IPS-11a (cell line): Measurements from ENCODE around the gene RNF39.
"Not testable (repeated sequence)": the region's sequence is repeated elsewhere in the genome, so short reads cannot be mapped to it uniquely, and the experiment has no call there.

Experiments used
- H3K4me3 ChIP-seq: one replicate; pipeline ENCODE4 v1.5.1; 2013; ENCODE audit warnings: low read depth, low read length, control low read depth

RNF39 gene

GRCh38 chr6:30062471-30063178 is 12.9 kb downstream of the RNF39 start:
- H3K4me3 ChIP-seq: no peak overlapping the region

- H3K4me3 ChIP-seq: peak overlapping the region; percentile 98
These were observed 13.6 kb downstream of the RNF39 start for GRCh38 chr6:30061858-30062458.

- peak within 1 kb of the TSS; percentile 98 for H3K4me3 ChIP-seq
These were observed 14.3 kb downstream of the RNF39 start, which contains the start of gene POLR1H for GRCh38 chr6:30061092-30061857. POLR1H (plus strand) TSS chr6:30061265; CDS start chr6:30061525, 260 bp downstream.

- H3K4me3 ChIP-seq: peak overlapping the region; percentile 98
These were observed 14.9 kb downstream of the RNF39 start for GRCh38 chr6:30060606-30061091.

- H3K4me3 ChIP-seq: no peak overlapping the region
These were observed 20.1 kb downstream of the RNF39 start for GRCh38 chr6:30055513-30055912.

- H3K4me3 ChIP-seq: no peak overlapping the region
These were observed 21.9 kb downstream of the RNF39 start for GRCh38 chr6:30053682-30054081.

GRCh38 chr6:30047220-30047619 is 28.3 kb downstream of the RNF39 start:
- H3K4me3 ChIP-seq: no peak overlapping the region

GRCh38 chr6:30044630-30045029 is 30.9 kb downstream of the RNF39 start:
- H3K4me3 ChIP-seq: no peak overlapping the region

- no peak overlapping the region for H3K4me3 ChIP-seq
These were observed 31.8 kb downstream of the RNF39 start for GRCh38 chr6:30043744-30044143.

- H3K4me3 ChIP-seq: no peak overlapping the region
These were observed 32.7 kb downstream of the RNF39 start for GRCh38 chr6:30042914-30043313.

- H3K4me3 ChIP-seq: no peak overlapping the region
These were observed 33.1 kb downstream of the RNF39 start for GRCh38 chr6:30042476-30042875.

GRCh38 chr6:30041821-30042220 is 33.7 kb downstream of the RNF39 start:
- H3K4me3 ChIP-seq: no peak overlapping the region

GRCh38 chr6:30041221-30041620 is 34.3 kb downstream of the RNF39 start:
- H3K4me3 ChIP-seq: no peak overlapping the region

- H3K4me3 ChIP-seq: no peak overlapping the region
These were observed 38.3 kb downstream of the RNF39 start for GRCh38 chr6:30037182-30037788.

GRCh38 chr6:30035784-30036183 is 39.8 kb downstream of the RNF39 start:
- H3K4me3 ChIP-seq: no peak overlapping the region

- H3K4me3 ChIP-seq: not testable (repeated sequence)
These were observed 42.1 kb downstream of the RNF39 start for GRCh38 chr6:30033440-30033839.

GRCh38 chr6:30031381-30031780 is 44.2 kb downstream of the RNF39 start:
- H3K4me3 ChIP-seq: no peak overlapping the region

GRCh38 chr6:30029588-30029987 is 46.0 kb downstream of the RNF39 start:
- no peak overlapping the region for H3K4me3 ChIP-seq

- no peak overlapping the region for H3K4me3 ChIP-seq
These were observed 50.4 kb downstream of the RNF39 start for GRCh38 chr6:30025186-30025585.

- not testable (repeated sequence) for H3K4me3 ChIP-seq
These were observed 52.9 kb downstream of the RNF39 start for GRCh38 chr6:30022712-30023111.

GRCh38 chr6:30022189-30022588 is 53.4 kb downstream of the RNF39 start:
- no peak overlapping the region for H3K4me3 ChIP-seq
